ENCODE data around the gene CATSPER1. TPM values are rescaled to one million over a fixed set of nuclear protein-coding genes. Genes with fewer than 3 reads are reported as not detected.

The CATSPER1 gene
- total and polyA plus RNA-seq, 4 donors = 0.10 TPM; not detected in 3

- no peak for DNase-seq (ENCODE audit: low read depth in 4 of 6, low spot score in 6 of 6)
- Histone ChIP-seq H3K27ac (ENCODE audit: low read depth, low read length) (peak overlapping the region; percentile 37), H3K36me3 (ENCODE audit: control insufficient read depth, insufficient read depth, low read length) (peaks cover 24% of the 10 kb centered on the region), H3K4me3 (ENCODE audit: low read depth, low read length) (no peak overlapping the region), H3K9me3 (ENCODE audit: control insufficient read depth, insufficient read depth, low read length) (no peaks in the 10 kb centered on the region), H3K27me3 (ENCODE audit: control insufficient read depth, insufficient read depth, low read length) (no peaks in the 10 kb centered on the region), H3K4me1 (ENCODE audit: control insufficient read depth, insufficient read depth, low read length) (peaks cover 59% of the 10 kb centered on the region)
- 100% methylated on average over 2 of the region's 3 CpGs for WGBS (ENCODE audit: insufficient coverage)
Measured at GRCh38 chr11:66046901-66047300, 20.6 kb upstream of the CATSPER1 start.

GRCh38 chr11:66045177-66045639, 18.9 kb upstream of the CATSPER1 start:
- no peak overlapping the region for H3K4me3 ChIP-seq (ENCODE audit: low read depth, low read length)
- peak in 3 of 6 donors; percentile 52 to 90 (median 85) for DNase-seq (ENCODE audit: low read depth in 4 of 6, low spot score in 6 of 6)
- H3K27me3 ChIP-seq (ENCODE audit: control insufficient read depth, insufficient read depth, low read length) = no peaks in the 10 kb centered on the region
- no peaks in the 10 kb centered on the region for H3K9me3 ChIP-seq (ENCODE audit: control insufficient read depth, insufficient read depth, low read length)
- peaks cover 27% of the 10 kb centered on the region for H3K36me3 ChIP-seq (ENCODE audit: control insufficient read depth, insufficient read depth, low read length)
- peaks cover 45% of the 10 kb centered on the region for H3K4me1 ChIP-seq (ENCODE audit: control insufficient read depth, insufficient read depth, low read length)
- WGBS (ENCODE audit: insufficient coverage) = 21% methylated on average over 11 of the region's 11 CpGs
- no peak overlapping the region for H3K27ac ChIP-seq (ENCODE audit: low read depth, low read length)

- Histone ChIP-seq H3K27me3 (ENCODE audit: control insufficient read depth, insufficient read depth, low read length) (no peaks in the 10 kb centered on the region), H3K4me3 (ENCODE audit: low read depth, low read length) (no peak overlapping the region), H3K36me3 (ENCODE audit: control insufficient read depth, insufficient read depth, low read length) (peaks cover 27% of the 10 kb centered on the region), H3K9me3 (ENCODE audit: control insufficient read depth, insufficient read depth, low read length) (no peaks in the 10 kb centered on the region), H3K4me1 (ENCODE audit: control insufficient read depth, insufficient read depth, low read length) (peaks cover 40% of the 10 kb centered on the region), H3K27ac (ENCODE audit: low read depth, low read length) (no peak overlapping the region)
- 75% methylated on average over 4 of the region's 6 CpGs for WGBS (ENCODE audit: insufficient coverage)
- DNase-seq (ENCODE audit: low read depth in 4 of 6, low spot score in 6 of 6) = no peak
Measured at GRCh38 chr11:66044757-66045156, 18.5 kb upstream of the CATSPER1 start.

GRCh38 chr11:66042996-66043906, 17.0 kb upstream of the CATSPER1 start:
- 97% methylated on average over 86 of the region's 88 CpGs for WGBS (ENCODE audit: insufficient coverage)

GRCh38 chr11:66042227-66042995, 16.1 kb upstream of the CATSPER1 start:
- Histone ChIP-seq H3K4me1 (ENCODE audit: control insufficient read depth, insufficient read depth, low read length) (peaks cover 17% of the 10 kb centered on the region), H3K27me3 (ENCODE audit: control insufficient read depth, insufficient read depth, low read length) (no peaks in the 10 kb centered on the region), H3K9me3 (ENCODE audit: control insufficient read depth, insufficient read depth, low read length) (no peaks in the 10 kb centered on the region), H3K36me3 (ENCODE audit: control insufficient read depth, insufficient read depth, low read length) (peaks cover 32% of the 10 kb centered on the region), H3K27ac (ENCODE audit: low read depth, low read length) (no peak overlapping the region), H3K4me3 (ENCODE audit: low read depth, low read length) (no peak overlapping the region)
- WGBS (ENCODE audit: insufficient coverage) = 95% methylated on average over 81 of the region's 81 CpGs
- DNase-seq (ENCODE audit: low read depth in 4 of 6, low spot score in 6 of 6) = no peak

More at GRCh38 chr11:66042996-66043906, 17.0 kb upstream of the CATSPER1 start:
- Histone ChIP-seq H3K27me3 (ENCODE audit: control insufficient read depth, insufficient read depth, low read length) (no peaks in the 10 kb centered on the region), H3K4me3 (ENCODE audit: low read depth, low read length) (no peak overlapping the region), H3K36me3 (ENCODE audit: control insufficient read depth, insufficient read depth, low read length) (peaks cover 32% of the 10 kb centered on the region), H3K9me3 (ENCODE audit: control insufficient read depth, insufficient read depth, low read length) (no peaks in the 10 kb centered on the region), H3K27ac (ENCODE audit: low read depth, low read length) (no peak overlapping the region), H3K4me1 (ENCODE audit: control insufficient read depth, insufficient read depth, low read length) (peaks cover 26% of the 10 kb centered on the region)
- no peak for DNase-seq (ENCODE audit: low read depth in 4 of 6, low spot score in 6 of 6)

GRCh38 chr11:66039765-66040164, 13.5 kb upstream of the CATSPER1 start:
- 73% methylated on average over 3 of the region's 3 CpGs for WGBS (ENCODE audit: insufficient coverage)

GRCh38 chr11:66037327-66037726, 11.0 kb upstream of the CATSPER1 start:
- WGBS (ENCODE audit: insufficient coverage) = 76% methylated on average over 1 of the region's 3 CpGs
- H3K27ac ChIP-seq (ENCODE audit: low read depth, low read length) = no peak overlapping the region

More at GRCh38 chr11:66039765-66040164, 13.5 kb upstream of the CATSPER1 start:
- H3K27me3 ChIP-seq (ENCODE audit: control insufficient read depth, insufficient read depth, low read length) = no peaks in the 10 kb centered on the region
- DNase-seq (ENCODE audit: low read depth in 4 of 6, low spot score in 6 of 6) = no peak
- H3K9me3 ChIP-seq (ENCODE audit: control insufficient read depth, insufficient read depth, low read length) = no peaks in the 10 kb centered on the region
- H3K4me3 ChIP-seq (ENCODE audit: low read depth, low read length) = no peak overlapping the region
- H3K4me1 ChIP-seq (ENCODE audit: control insufficient read depth, insufficient read depth, low read length) = peaks cover under 1% of the 10 kb centered on the region
- no peak overlapping the region for H3K27ac ChIP-seq (ENCODE audit: low read depth, low read length)
- H3K36me3 ChIP-seq (ENCODE audit: control insufficient read depth, insufficient read depth, low read length) = peaks cover 27% of the 10 kb centered on the region

GRCh38 chr11:66036334-66036710, 10.0 kb upstream of the CATSPER1 start:
- WGBS (ENCODE audit: insufficient coverage) = 69% methylated on average over 3 of the region's 5 CpGs
- Histone ChIP-seq H3K36me3 (ENCODE audit: control insufficient read depth, insufficient read depth, low read length) (peaks cover 5% of the 10 kb centered on the region), H3K27ac (ENCODE audit: low read depth, low read length) (no peak overlapping the region), H3K4me1 (ENCODE audit: control insufficient read depth, insufficient read depth, low read length) (no peaks in the 10 kb centered on the region), H3K9me3 (ENCODE audit: control insufficient read depth, insufficient read depth, low read length) (no peaks in the 10 kb centered on the region), H3K4me3 (ENCODE audit: low read depth, low read length) (no peak overlapping the region), H3K27me3 (ENCODE audit: control insufficient read depth, insufficient read depth, low read length) (no peaks in the 10 kb centered on the region)
- DNase-seq (ENCODE audit: low read depth in 4 of 6, low spot score in 6 of 6) = no peak

More at GRCh38 chr11:66037327-66037726, 11.0 kb upstream of the CATSPER1 start:
- Histone ChIP-seq H3K9me3 (ENCODE audit: control insufficient read depth, insufficient read depth, low read length) (no peaks in the 10 kb centered on the region), H3K27me3 (ENCODE audit: control insufficient read depth, insufficient read depth, low read length) (no peaks in the 10 kb centered on the region), H3K36me3 (ENCODE audit: control insufficient read depth, insufficient read depth, low read length) (peaks cover 13% of the 10 kb centered on the region), H3K4me1 (ENCODE audit: control insufficient read depth, insufficient read depth, low read length) (no peaks in the 10 kb centered on the region), H3K4me3 (ENCODE audit: low read depth, low read length) (no peak overlapping the region)
- DNase-seq (ENCODE audit: low read depth in 4 of 6, low spot score in 6 of 6) = no peak

GRCh38 chr11:66035653-66036333, 9.5 kb upstream of the CATSPER1 start:
- H3K9me3 ChIP-seq (ENCODE audit: control insufficient read depth, insufficient read depth, low read length) = no peaks in the 10 kb centered on the region
- no peak overlapping the region for H3K27ac ChIP-seq (ENCODE audit: low read depth, low read length)
- DNase-seq (ENCODE audit: low read depth in 4 of 6, low spot score in 6 of 6) = no peak
- H3K4me3 ChIP-seq (ENCODE audit: low read depth, low read length) = no peak overlapping the region
- H3K36me3 ChIP-seq (ENCODE audit: control insufficient read depth, insufficient read depth, low read length) = peaks cover 5% of the 10 kb centered on the region
- 92% methylated on average over 5 of the region's 9 CpGs for WGBS (ENCODE audit: insufficient coverage)
- no peaks in the 10 kb centered on the region for H3K4me1 ChIP-seq (ENCODE audit: control insufficient read depth, insufficient read depth, low read length)
- H3K27me3 ChIP-seq (ENCODE audit: control insufficient read depth, insufficient read depth, low read length) = no peaks in the 10 kb centered on the region

All from spinal cord (tissue), 10 donors.